ENCODE data around the gene NUDT19. TPM values are rescaled to one million over a fixed set of nuclear protein-coding genes. Genes with fewer than 3 reads are reported as not detected.

NUDT19 gene
- total RNA-seq, 1 experiment from 2014 or later, result 6.1 TPM

- DNase-seq, result no peak
- no peak for TF ChIP-seq CTCF (conservative IDR thresholded peaks at IDR 0.05)
- peaks cover 0 to under 1% (median 0%) of the 10 kb centered on the region in 3 experiments; a peak in 2 of 7 replicates for H3K36me3 Mint-ChIP-seq (ENCODE audit: insufficient read depth in 1 of 3, low read depth in 3 of 3)
- H3K79me2 ChIP-seq (ENCODE audit: insufficient read depth, low read length), result no peaks in the 10 kb centered on the region
- no peaks in the 10 kb centered on the region for H3K9me3 ChIP-seq (ENCODE audit: control insufficient read depth, low read depth, low read length)
- H3K4ac ChIP-seq (ENCODE audit: low read depth, low read length), result no peak overlapping the region
- H3K56ac ChIP-seq (ENCODE audit: insufficient read length, low read depth, low read length), result no peak overlapping the region
- H4K20me1 ChIP-seq (ENCODE audit: control insufficient read depth, insufficient read depth, insufficient read length), result no peaks in the 10 kb centered on the region
- no peaks in the 10 kb centered on the region; the same call in 1 of the 2 replicates for H3K27me3 ChIP-seq (ENCODE audit: insufficient read depth, low read length)
- H3K4me2 ChIP-seq (ENCODE audit: insufficient read depth, insufficient read length, low read length), result no peak overlapping the region
- H3K23ac ChIP-seq (ENCODE audit: insufficient read length, low read depth, low read length), result no peak overlapping the region
- no peak overlapping the region for H2AFZ ChIP-seq (ENCODE audit: low read length)
- H4K5ac ChIP-seq (ENCODE audit: insufficient read length, low read depth, low read length), result no peak overlapping the region
- peaks cover 0 to under 1% of the 10 kb centered on the region in 2 experiments; a peak in 1 of 5 replicates for H3K9me3 Mint-ChIP-seq
- H3K4me3 Mint-ChIP-seq, result no peak overlapping the region
- no peak overlapping the region for H2AK5ac ChIP-seq (ENCODE audit: insufficient read length, low read length)
- no peak overlapping the region for H3K9ac ChIP-seq (ENCODE audit: extremely low read depth, insufficient read length, low read length)
- peaks cover 4% of the 10 kb centered on the region for H3K27me3 Mint-ChIP-seq (ENCODE audit: low read depth)
- no peak overlapping the region for H3K27ac Mint-ChIP-seq
- H2BK15ac ChIP-seq (ENCODE audit: low read depth, low read length), result no peak overlapping the region
- H3K18ac ChIP-seq (ENCODE audit: insufficient read length, low read depth, low read length), result no peak overlapping the region
- H3K14ac ChIP-seq (ENCODE audit: insufficient read depth, low read length), result no peak overlapping the region
- H3K79me1 ChIP-seq (ENCODE audit: insufficient read depth, low read depth, low read length, poor library complexity, severe bottlenecking), result no peaks in the 10 kb centered on the region
- H2BK20ac ChIP-seq (ENCODE audit: low read depth, low read length, poor library complexity, severe bottlenecking), result no peak overlapping the region
- no peak overlapping the region for H3K27ac ChIP-seq (ENCODE audit: insufficient read length, low read depth, low read length)
- H2BK120ac ChIP-seq (ENCODE audit: low read depth, low read length, poor library complexity, severe bottlenecking), result no peak overlapping the region
- no peak overlapping the region for H2BK5ac ChIP-seq (ENCODE audit: insufficient read length, low read length)
- no peak overlapping the region for H3T11ph ChIP-seq (ENCODE audit: low read length)
- H2BK12ac ChIP-seq (ENCODE audit: insufficient read length, low read depth, low read length), result no peak overlapping the region
- peaks cover 1% of the 10 kb centered on the region; the same call in 1 of the 2 replicates for H3K4me1 ChIP-seq (ENCODE audit: insufficient read depth, low read length)
- H3K23me2 ChIP-seq (ENCODE audit: insufficient read length, low read depth, low read length, poor library complexity, severe bottlenecking), result peaks cover 6% of the 10 kb centered on the region
- no peak overlapping the region for H4K8ac ChIP-seq (replicated peaks; ENCODE audit: insufficient read length, low read depth, low read length)
- no peak overlapping the region for H4K91ac ChIP-seq (ENCODE audit: insufficient read length, low read depth, low read length)
- H3K4me1 Mint-ChIP-seq, result peaks cover under 1 to 7% of the 10 kb centered on the region in 2 experiments; a peak in 3 of 4 replicates
- WGBS (ENCODE audit: extremely low coverage, insufficient read length, low lambda C conversion rate), result no CpG with 5 or more reads among the region's 4 CpGs
Measured at GRCh38 chr19:32687681-32688080, 3.9 kb upstream of the NUDT19 start.
